ENCODE measurements around the gene CAMKK1.

CAMKK1 gene

DNA sequence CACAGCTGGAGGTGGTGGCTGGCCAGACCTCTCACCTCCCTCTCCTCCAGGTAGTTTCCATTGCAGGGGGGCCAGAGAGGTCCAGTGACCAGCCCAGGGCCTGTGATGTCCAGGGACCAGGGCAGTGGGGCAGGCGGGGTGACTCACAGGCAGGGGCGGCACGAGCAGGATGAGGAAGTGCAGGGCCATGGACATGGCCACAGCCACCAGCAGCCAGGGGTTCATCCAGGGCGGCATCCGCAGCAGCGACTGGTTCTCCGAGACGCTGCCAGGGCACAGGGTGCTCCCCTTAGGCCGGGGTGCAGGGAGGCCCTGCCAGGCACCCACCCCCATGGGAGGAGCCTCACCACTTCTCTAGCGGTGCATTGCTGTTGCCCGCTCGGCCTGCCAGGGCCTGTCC lies 36.3 kb upstream of the CAMKK1 start:
- no peak overlapping the region for H3K4me3 ChIP-seq (ENCODE audit: low read depth, low read length)
- DNase-seq (ENCODE audit: low read depth, low spot score): no peak
- TF ChIP-seq, protein P1, sequence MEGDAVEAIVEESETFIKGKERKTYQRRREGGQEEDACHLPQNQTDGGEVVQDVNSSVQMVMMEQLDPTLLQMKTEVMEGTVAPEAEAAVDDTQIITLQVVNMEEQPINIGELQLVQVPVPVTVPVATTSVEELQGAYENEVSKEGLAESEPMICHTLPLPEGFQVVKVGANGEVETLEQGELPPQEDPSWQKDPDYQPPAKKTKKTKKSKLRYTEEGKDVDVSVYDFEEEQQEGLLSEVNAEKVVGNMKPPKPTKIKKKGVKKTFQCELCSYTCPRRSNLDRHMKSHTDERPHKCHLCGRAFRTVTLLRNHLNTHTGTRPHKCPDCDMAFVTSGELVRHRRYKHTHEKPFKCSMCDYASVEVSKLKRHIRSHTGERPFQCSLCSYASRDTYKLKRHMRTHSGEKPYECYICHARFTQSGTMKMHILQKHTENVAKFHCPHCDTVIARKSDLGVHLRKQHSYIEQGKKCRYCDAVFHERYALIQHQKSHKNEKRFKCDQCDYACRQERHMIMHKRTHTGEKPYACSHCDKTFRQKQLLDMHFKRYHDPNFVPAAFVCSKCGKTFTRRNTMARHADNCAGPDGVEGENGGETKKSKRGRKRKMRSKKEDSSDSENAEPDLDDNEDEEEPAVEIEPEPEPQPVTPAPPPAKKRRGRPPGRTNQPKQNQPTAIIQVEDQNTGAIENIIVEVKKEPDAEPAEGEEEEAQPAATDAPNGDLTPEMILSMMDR (IDR thresholded peaks at IDR 0.05; ENCODE audit: insufficient read depth, low read length, missing control alignments): no peak
- POLR2A ChIA-PET: no interaction called here
- CTCF ChIA-PET: interaction anchor here (1.2 to 5.5 kb wide), 3 partner anchors 15 to 75 kb away, joined by 3 to 55 read pairs (median 5); partner anchors contain the start of gene P2RX1

DNA sequence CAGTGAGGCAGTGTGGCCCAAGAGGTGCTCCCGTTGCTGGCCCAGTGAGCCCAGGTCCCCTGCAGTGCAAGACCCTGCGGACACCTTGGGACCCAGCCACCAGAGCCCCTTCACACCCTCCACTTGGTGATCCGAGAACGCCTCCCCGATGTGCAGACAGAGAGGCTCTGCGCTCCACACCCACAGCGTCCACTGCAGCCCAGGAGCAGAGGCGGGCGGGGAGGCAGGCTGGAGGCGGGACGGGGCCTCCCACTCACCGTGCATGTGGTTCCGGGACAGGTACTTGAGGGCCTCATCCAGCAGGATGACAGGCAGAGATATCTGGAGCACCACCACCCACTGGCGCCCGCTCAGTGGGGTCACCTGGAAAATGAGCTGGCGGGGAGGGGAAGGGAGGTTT lies 35.6 kb upstream of the CAMKK1 start:
- CTCF ChIA-PET: interaction anchor here (1.2 to 5.5 kb wide), 3 partner anchors 14 to 76 kb away, joined by 3 to 55 read pairs (median 5); partner anchors contain the start of gene P2RX1
- H3K4me3 ChIP-seq (ENCODE audit: low read depth, low read length): no peak overlapping the region
- TF ChIP-seq, protein P1 (IDR thresholded peaks at IDR 0.05; ENCODE audit: insufficient read depth, low read length, missing control alignments): no peak
- POLR2A ChIA-PET: no interaction called here
- no peak for DNase-seq (ENCODE audit: low read depth, low spot score)

DNA sequence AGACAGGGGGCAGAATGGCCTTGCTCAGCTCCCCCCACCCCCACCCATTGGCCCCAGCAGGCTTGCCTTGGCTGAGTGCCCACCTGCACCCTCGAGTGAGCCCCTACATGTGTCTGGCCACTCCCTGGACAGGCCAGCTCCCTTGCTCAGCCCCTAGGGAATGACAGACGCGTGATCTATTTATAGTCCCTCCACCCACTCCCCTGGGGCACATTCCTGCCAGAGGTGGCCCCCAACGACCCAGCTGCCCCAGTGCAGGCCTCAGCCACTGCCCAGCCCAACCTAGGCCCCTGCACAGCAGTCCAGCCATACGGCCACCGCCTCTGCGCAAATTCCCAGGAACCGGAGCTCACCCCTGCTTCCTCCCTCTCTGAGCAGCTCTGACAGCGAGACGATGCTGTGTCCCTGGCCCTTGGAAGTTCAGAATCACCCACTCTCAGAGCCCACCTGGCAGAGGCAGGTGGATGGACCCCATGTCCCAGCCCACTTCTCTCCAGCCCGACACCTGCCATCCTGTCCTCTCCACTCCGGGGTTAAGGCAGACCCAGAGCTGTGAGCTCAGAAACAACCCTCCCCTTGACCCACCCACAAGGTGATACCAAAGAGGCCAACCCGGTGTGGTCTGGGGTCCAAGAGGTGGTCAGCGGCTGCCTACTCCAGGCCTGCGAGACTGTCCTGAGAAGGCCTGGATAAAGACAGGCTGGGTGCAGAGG lies 34.9 kb upstream of the CAMKK1 start:
- CTCF ChIA-PET: interaction anchor here (1.7 to 5.5 kb wide), 2 partner anchors 13 to 77 kb away, joined by 5 to 55 read pairs; partner anchors contain the start of gene P2RX1
- H3K4me3 ChIP-seq (ENCODE audit: low read depth, low read length): no peak overlapping the region

DNA sequence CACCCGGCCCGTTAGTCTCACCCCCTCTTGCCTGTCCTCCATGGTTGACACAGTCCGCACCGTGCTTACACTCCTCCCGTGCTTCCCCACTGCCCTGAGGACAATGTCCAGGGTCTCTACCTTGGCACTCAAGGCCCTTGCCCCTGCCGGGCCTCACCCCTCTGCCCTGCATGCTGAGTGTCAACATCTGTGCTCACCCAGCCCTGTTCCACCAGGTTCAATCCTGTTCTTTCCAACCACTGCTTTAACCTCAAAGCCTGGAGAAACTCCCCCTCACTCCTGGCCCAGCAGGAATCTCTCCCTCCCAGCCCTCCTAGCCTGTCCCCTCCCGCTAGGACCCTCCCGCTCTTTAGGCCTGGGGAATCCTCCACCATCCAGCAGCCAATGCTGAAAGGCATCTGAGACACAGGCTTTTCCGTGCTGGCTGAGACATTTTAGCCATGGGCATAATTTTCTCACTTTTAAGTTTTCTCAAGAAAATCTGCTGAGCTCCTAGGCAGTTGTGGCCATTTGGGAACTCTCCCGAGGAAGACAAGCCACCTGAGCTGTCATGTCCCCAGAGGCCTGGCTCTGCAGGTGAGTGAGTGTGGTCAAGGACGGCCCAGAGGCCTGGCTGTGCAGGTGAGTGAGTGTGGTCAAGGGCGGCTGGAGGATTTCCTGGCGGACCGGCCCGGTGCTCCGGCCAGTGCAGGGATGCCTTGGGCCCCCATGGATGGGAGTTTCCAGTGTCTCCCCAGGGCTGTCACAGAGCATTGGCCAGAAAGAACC lies 34.2 kb upstream of the CAMKK1 start:
- POLR2A ChIA-PET: no interaction called here
- TF ChIP-seq, protein P1 (IDR thresholded peaks at IDR 0.05; ENCODE audit: insufficient read depth, low read length, missing control alignments): no peak
- no peak overlapping the region for H3K4me3 ChIP-seq (ENCODE audit: low read depth, low read length)
- no peak for DNase-seq (ENCODE audit: low read depth, low spot score)
- CTCF ChIA-PET: interaction anchor here (5.5 kb wide), 1 partner anchor 13 kb away, joined by 55 read pairs; the partner anchor contains the start of gene P2RX1

More for the DNA sequence above, 34.9 kb upstream of the CAMKK1 start:
- TF ChIP-seq, protein P1 (IDR thresholded peaks at IDR 0.05; ENCODE audit: insufficient read depth, low read length, missing control alignments): no peak
- no peak for DNase-seq (ENCODE audit: low read depth, low spot score)
- POLR2A ChIA-PET: no interaction called here

DNA sequence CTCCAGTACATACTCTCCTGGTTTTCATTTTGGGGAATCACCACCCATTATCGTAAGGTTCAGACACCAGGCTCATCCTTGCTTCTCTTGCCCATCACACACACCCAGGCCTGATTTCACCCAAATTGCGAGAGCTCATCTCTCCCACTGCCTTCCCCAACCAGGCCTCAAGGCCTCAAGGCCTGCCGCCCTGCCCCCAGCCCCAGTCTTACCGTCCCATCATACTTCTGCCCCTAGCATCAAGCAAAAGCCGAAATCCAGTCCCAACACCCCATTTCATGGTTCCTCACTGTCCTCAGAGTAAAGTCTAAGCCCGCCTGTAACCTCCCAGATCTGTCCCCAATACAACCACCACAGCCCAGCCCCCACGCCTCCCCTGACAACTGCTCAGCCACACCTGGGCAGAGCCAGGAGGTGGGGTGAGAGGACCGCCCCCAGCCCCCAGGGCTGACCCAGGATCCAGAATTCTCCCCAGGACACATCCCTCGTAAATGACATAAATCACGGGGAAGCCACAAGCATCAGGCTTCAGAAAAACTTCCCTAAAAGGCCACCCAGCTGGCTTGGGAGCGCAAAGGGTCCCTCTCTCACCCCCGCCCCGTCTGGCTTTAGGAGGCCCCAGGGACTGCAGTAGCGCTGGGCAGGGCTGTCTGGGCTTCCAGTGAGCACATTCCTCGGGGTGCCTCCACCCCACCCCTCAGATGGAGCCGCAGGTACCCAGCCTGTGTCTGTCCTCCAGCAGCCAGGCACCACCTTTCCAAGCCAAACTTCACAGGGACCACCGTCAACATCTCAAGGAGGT lies 33.0 kb upstream of the CAMKK1 start:
- TF ChIP-seq, protein P1 (IDR thresholded peaks at IDR 0.05; ENCODE audit: insufficient read depth, low read length, missing control alignments): no peak
- POLR2A ChIA-PET: no interaction called here
- no peak overlapping the region for H3K4me3 ChIP-seq (ENCODE audit: low read depth, low read length)
- CTCF ChIA-PET: interaction anchor here (0.6 to 5.5 kb wide), 2 partner anchors 11 to 188 kb away, joined by 3 to 55 read pairs; partner anchors contain the start of gene P2RX1
- no peak for DNase-seq (ENCODE audit: low read depth, low spot score)

All from AG04449 (cell line).